Measurements from ENCODE around the gene CRISPLD2. TPM values are rescaled to one million over a fixed set of nuclear protein-coding genes. Genes with fewer than 3 reads are reported as not detected.
A peak's percentile ranks its signal among the peaks of the same experiment; 100 is the strongest.

CRISPLD2 gene
- total and polyA plus RNA-seq, 10 donors = 7.9 to 271 (median 75.5) TPM

- peaks cover 0 to 38% (median 12%) of the 10 kb centered on the region in 6 donors for H3K4me1 ChIP-seq
- H3K9me3 ChIP-seq = peaks cover 0 to 6% (median under 1%) of the 10 kb centered on the region in 8 donors
- intact Hi-C loops (cut with DNase I; ENCODE audit: low total_unique reads) = no loop called here
- no peaks in the 10 kb centered on the region for H3K36me3 ChIP-seq
- TF ChIP-seq CTCF (IDR thresholded peaks at IDR 0.05 in 8 of 11, conservative IDR thresholded peaks at IDR 0.05 in 3 of 11) (no peak), POLR2A (IDR thresholded peaks at IDR 0.05) (no peak), POLR2AphosphoS5 (IDR thresholded peaks at IDR 0.05) (no peak)
- DNase-seq = peak; percentile 71
- 88 to 95% (median 91%) methylated on average over 10 of the region's 10 CpGs for WGBS, 5 donors
- H3K27me3 ChIP-seq (replicated peaks in 1 of 7) = peaks cover 0 to 18% (median 0%) of the 10 kb centered on the region in 7 donors
- no peak overlapping the region for H3K4me3 ChIP-seq
- H3K27ac ChIP-seq = no peak overlapping the region
These were observed 15.5 kb upstream of the CRISPLD2 start for GRCh38 chr16:84804326-84804725.

GRCh38 chr16:84806256-84806889 lies 13.4 kb upstream of the CRISPLD2 start:
- Histone ChIP-seq H3K27ac (peak overlapping the region in 7 of 8 donors; percentile 33 to 90 (median 63)), H3K4me3 (peak overlapping the region in 2 of 8 donors; percentile 13 to 58), H3K9me3 (no peaks in the 10 kb centered on the region), H3K4me1 (peaks cover 0 to 50% (median 18%) of the 10 kb centered on the region in 6 donors), H3K36me3 (no peaks in the 10 kb centered on the region), H3K27me3 (replicated peaks in 1 of 7) (peaks cover 0 to 25% (median 0%) of the 10 kb centered on the region in 7 donors)
- TF ChIP-seq CTCF (IDR thresholded peaks at IDR 0.05 in 8 of 11, conservative IDR thresholded peaks at IDR 0.05 in 3 of 11) (peak in 1 of 11 experiments; percentile 23), POLR2A (IDR thresholded peaks at IDR 0.05) (no peak), POLR2AphosphoS5 (IDR thresholded peaks at IDR 0.05) (peak in 2 of 3 donors; percentile 58 to 63)
- DNase-seq = peak; percentile 87
- intact Hi-C loops (cut with DNase I; ENCODE audit: low total_unique reads) = no loop called here
- WGBS, 5 donors = 20 to 49% (median 35%) methylated on average over 18 to 26 of the region's 26 CpGs

GRCh38 chr16:84806890-84807258 lies 12.9 kb upstream of the CRISPLD2 start:
- Histone ChIP-seq H3K9me3 (no peaks in the 10 kb centered on the region), H3K36me3 (no peaks in the 10 kb centered on the region), H3K27me3 (replicated peaks in 1 of 7) (peaks cover 0 to 25% (median 0%) of the 10 kb centered on the region in 7 donors), H3K27ac (peak overlapping the region in 6 of 8 donors; percentile 33 to 90 (median 70)), H3K4me3 (peak overlapping the region in 1 of 8 donors; percentile 58), H3K4me1 (peaks cover 0 to 55% (median 20%) of the 10 kb centered on the region in 6 donors)
- DNase-seq = no peak
- TF ChIP-seq POLR2AphosphoS5 (IDR thresholded peaks at IDR 0.05) (no peak), CTCF (IDR thresholded peaks at IDR 0.05 in 8 of 11, conservative IDR thresholded peaks at IDR 0.05 in 3 of 11) (no peak), POLR2A (IDR thresholded peaks at IDR 0.05) (no peak)
- intact Hi-C loops (cut with DNase I; ENCODE audit: low total_unique reads) = no loop called here
- WGBS, 5 donors = 85 to 93% (median 87%) methylated on average over 10 of the region's 10 CpGs

- WGBS, 5 donors = 86 to 96% (median 92%) methylated on average over 7 of the region's 7 CpGs
- DNase-seq = no peak
- TF ChIP-seq POLR2AphosphoS5 (IDR thresholded peaks at IDR 0.05) = no peak
- TF ChIP-seq POLR2A (IDR thresholded peaks at IDR 0.05) = no peak
- no peak for TF ChIP-seq CTCF (IDR thresholded peaks at IDR 0.05 in 8 of 11, conservative IDR thresholded peaks at IDR 0.05 in 3 of 11)
- H3K4me1 ChIP-seq = peaks cover 0 to 56% (median 21%) of the 10 kb centered on the region in 6 donors
- H3K27me3 ChIP-seq (replicated peaks in 1 of 7) = peaks cover 0 to 20% (median 0%) of the 10 kb centered on the region in 7 donors
- no peak overlapping the region for H3K4me3 ChIP-seq
- intact Hi-C loops (cut with DNase I; ENCODE audit: low total_unique reads) = no loop called here
- H3K27ac ChIP-seq = peak overlapping the region in 3 of 8 donors; percentile 78 to 90 (median 85)
- H3K9me3 ChIP-seq = no peaks in the 10 kb centered on the region
- no peaks in the 10 kb centered on the region for H3K36me3 ChIP-seq
These were observed 12.0 kb upstream of the CRISPLD2 start for GRCh38 chr16:84807776-84808175.

All from spleen (tissue), 11 donors.